Upper lobe of right lung (tissue), 1 donor: Measurements from ENCODE around the gene MICOS13. TPM values are rescaled to one million over a fixed set of nuclear protein-coding genes. Genes with fewer than 3 reads are reported as not detected.

ENCODE experiments used
- ATAC-seq: fragments of 200-7000 bp; cut with Tn5 transposase; one replicate; pipeline ENCODE4 v1.9.1; 2020; ENCODE audit warnings: mild to moderate bottlenecking, moderate library complexity
- DNase-seq: peaks from one replicate; pipeline ENCODE4 v3.0.0-alpha.2; 2020
- H3K27ac ChIP-seq: fragments of 200-600 bp; one replicate; pipeline ENCODE4 v1.8.0; 2022
- H3K27me3 ChIP-seq: fragments of 200-600 bp; one replicate; pipeline ENCODE4 v1.8.0; 2022; ENCODE audit warnings: mild to moderate bottlenecking
- H3K36me3 ChIP-seq: fragments of 200-600 bp; one replicate; pipeline ENCODE4 v1.8.0; 2022
- H3K4me1 ChIP-seq: fragments of 200-600 bp; one replicate; pipeline ENCODE4 v1.8.0; 2022
- H3K4me3 ChIP-seq: fragments of 200-600 bp; one replicate; pipeline ENCODE4 v1.8.0; 2022; ENCODE audit warnings: mild to moderate bottlenecking
- H3K9me3 ChIP-seq: fragments of 200-600 bp; one replicate; pipeline ENCODE4 v1.8.0; 2022
- intact Hi-C: fragments of 100-400 bp; cut with DNase I; formaldehyde crosslinking; loops from one replicate; pipeline ENCODE4 v1.11.0; 2022
- total RNA-seq: library from RNA; stranded (reverse); fragmentation: NEBNext Ultra II Directional; extraction: Animal tissue kit (Norgen Biotek cat#: 25700); gene quantifications from one replicate; pipeline ENCODE4 v1.2.1, GENCODE V29; 2021
- TF ChIP-seq, protein P1 (sequence below): fragments of 200-600 bp; IDR thresholded peaks from one replicate; pipeline ENCODE4 v1.8.0; 2022; ENCODE audit warnings: antibody characterized with exemption
- donor health status: DM: no; HTN: yes; CAD: no; lungs with severe emphysema.

The MICOS13 gene
- total RNA-seq, 1 donor from 2014 or later, result 48.3 TPM

DNA sequence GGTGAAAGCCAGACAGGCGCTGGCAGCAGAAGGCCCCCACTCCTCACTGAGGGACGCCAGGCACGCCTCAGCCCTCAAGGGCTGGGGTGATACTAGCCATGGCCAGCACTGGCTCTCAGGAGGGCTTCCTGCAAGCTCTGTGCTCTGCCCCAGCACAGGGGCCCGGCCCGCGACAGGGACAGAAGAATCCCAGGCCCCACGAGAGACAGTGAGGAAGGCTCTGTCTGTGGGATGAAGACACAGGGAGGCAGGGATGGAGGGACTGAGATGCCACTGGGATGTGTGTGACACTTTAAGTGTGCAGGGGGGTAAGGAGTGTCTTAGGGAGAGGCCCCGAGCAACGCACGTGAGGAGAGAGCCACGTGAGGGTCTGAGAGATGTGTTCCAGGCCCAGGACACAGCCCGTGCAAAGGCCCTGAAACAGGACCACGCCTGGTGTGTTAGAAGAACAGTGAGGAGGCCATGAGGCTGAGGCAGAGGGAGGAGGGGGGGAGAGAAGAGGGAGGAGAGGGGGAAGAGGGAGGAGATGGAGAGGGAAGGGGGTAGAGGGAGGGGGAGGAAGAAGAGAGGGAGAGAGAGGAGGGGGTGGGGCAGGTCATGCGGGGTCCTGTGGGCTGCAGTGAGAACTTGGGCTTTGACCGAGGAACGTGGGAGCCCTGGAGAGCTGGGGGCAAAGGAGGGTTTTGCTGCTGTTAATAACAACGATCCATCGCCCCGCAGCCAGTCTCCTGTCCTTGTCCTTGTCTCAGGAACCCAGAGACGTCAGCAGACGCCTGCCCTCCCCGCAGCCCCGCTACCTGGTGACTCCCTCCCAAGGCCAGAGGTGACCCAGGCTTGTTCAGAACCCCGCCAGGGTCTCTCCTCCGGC lies 16.9 kb upstream of the MICOS13 start:
- Histone ChIP-seq H3K27me3 (no peaks in the 10 kb centered on the region), H3K36me3 (peaks cover 82% of the 10 kb centered on the region), H3K9me3 (no peaks in the 10 kb centered on the region), H3K4me3 (no peak overlapping the region), H3K4me1 (peaks cover 3% of the 10 kb centered on the region), H3K27ac (no peak overlapping the region)
- TF ChIP-seq, protein P1, sequence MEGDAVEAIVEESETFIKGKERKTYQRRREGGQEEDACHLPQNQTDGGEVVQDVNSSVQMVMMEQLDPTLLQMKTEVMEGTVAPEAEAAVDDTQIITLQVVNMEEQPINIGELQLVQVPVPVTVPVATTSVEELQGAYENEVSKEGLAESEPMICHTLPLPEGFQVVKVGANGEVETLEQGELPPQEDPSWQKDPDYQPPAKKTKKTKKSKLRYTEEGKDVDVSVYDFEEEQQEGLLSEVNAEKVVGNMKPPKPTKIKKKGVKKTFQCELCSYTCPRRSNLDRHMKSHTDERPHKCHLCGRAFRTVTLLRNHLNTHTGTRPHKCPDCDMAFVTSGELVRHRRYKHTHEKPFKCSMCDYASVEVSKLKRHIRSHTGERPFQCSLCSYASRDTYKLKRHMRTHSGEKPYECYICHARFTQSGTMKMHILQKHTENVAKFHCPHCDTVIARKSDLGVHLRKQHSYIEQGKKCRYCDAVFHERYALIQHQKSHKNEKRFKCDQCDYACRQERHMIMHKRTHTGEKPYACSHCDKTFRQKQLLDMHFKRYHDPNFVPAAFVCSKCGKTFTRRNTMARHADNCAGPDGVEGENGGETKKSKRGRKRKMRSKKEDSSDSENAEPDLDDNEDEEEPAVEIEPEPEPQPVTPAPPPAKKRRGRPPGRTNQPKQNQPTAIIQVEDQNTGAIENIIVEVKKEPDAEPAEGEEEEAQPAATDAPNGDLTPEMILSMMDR, result no peak
- DNase-seq (no peak), ATAC-seq (no peak)
- intact Hi-C loops, result no loop called here

DNA sequence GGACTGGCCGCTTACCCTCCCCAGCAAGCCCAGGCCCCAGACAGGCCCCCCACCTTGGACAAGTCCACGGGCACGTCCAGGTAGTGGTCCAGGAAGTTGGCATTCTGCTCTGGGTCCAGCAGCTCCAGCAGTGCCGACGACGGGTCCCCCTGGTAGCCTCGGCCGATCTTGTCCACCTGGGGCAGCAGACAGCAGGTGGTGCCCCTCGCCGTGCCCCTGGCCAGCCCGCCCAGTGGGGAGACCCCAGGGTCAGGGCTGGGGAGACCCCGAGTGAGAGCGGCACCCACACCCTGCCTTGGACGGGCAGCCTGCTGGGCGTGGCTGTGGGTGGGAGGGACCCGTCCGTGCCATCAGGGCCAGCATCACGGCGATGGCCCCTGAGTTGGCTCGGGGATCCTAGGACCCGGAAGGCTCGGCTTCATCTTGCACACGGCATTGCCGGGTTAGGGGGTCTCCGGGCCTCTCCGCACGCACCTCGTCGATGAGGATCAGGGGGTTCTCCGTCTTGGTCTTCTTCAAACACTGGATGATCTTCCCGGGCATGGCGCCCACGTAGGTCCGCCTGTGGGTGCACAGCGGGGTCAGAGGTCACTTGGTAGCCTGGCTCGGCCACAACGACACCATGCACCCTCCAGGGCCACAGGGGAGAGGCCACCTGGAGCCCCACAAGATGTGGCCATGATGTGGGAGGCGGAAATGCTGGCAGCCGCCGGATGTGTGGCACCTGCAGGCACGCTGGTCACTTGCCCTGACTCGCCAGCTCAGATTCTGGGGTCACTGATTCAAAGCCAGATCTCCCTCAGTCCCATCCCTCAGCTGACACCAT lies 16.1 kb upstream of the MICOS13 start:
- no peaks in the 10 kb centered on the region for H3K9me3 ChIP-seq
- no peak overlapping the region for H3K27ac ChIP-seq
- H3K27me3 ChIP-seq, result no peaks in the 10 kb centered on the region
- DNase-seq (no peak), ATAC-seq (no peak)
- TF ChIP-seq, protein P1, result no peak
- H3K4me1 ChIP-seq, result peaks cover 9% of the 10 kb centered on the region
- intact Hi-C loops, result no loop called here
- peaks cover 89% of the 10 kb centered on the region for H3K36me3 ChIP-seq
- H3K4me3 ChIP-seq, result no peak overlapping the region

DNA sequence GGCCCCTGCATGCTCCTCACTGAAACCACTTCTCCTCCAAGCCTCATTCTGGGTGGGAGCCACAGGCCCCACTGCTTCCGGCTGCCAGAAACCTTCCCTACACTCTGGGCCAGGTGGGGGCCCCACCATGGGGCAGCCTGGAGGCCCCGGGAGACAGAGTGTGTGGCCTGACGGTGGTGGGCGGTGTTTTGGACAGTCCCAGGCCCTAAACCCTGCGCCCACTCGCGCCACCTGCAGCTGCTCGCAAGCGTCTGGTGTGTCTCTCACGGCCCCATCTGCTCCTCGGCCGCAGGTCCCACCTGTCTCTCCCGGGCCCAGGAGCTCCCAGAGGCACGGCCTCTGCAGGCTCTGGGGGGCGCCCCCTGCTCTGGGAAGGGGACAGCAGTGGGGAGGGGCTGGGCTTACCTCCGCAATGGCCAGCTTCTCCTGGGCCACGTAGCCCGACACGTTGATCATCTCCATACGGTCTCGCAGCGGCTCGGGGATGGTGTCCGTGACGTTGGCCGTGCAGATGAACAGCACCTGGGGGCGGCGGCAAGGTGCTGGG lies 15.4 kb upstream of the MICOS13 start:
- Histone ChIP-seq H3K27me3 (no peaks in the 10 kb centered on the region), H3K9me3 (no peaks in the 10 kb centered on the region), H3K4me3 (no peak overlapping the region), H3K4me1 (peaks cover 9% of the 10 kb centered on the region), H3K27ac (no peak overlapping the region), H3K36me3 (peaks cover 84% of the 10 kb centered on the region)
- TF ChIP-seq, protein P1, result no peak
- intact Hi-C loops, result no loop called here
- DNase-seq (no peak), ATAC-seq (no peak)

DNA sequence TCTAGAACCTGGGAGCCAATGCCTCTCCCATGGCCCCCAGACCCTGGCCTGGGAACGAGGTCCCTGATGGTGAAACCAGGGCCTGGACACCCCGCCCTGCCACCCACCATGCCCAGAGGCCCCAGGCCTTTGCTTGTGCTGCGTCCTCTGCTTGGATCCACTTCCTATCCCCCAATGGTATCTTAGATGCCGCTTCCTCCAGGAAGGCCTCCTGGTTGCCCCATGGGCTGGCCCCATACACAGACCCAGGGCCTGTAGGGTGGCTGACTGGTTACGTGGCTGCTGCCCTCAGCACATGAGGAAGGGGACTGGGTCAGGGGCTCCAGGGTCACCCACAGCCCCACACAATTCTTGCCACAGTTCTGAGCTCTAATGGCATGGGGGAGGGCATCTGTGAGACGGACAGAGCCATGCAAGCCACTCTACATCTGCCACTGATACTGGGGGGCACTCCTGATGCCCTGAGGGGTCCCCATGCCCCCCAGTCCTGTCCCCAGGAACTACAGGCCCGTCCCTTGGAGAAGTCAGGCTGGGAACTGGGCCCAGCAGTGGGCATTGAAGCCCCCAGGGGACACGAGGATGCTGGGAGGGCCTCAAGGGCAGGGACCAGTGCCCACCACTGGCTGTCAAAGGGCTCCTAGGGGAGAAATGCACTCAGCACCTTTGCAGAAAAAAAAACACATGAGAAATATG lies 14.8 kb upstream of the MICOS13 start:
- H3K36me3 ChIP-seq, result peaks cover 78% of the 10 kb centered on the region
- ATAC-seq, result no peak

More for the DNA sequence above, 14.8 kb upstream of the MICOS13 start:
- H3K4me3 ChIP-seq, result no peak overlapping the region
- TF ChIP-seq, protein P1, result no peak
- H3K27me3 ChIP-seq, result no peaks in the 10 kb centered on the region
- intact Hi-C loops, result no loop called here
- no peaks in the 10 kb centered on the region for H3K9me3 ChIP-seq
- peaks cover 9% of the 10 kb centered on the region for H3K4me1 ChIP-seq
- no peak overlapping the region for H3K27ac ChIP-seq
- no peak for DNase-seq
